Neural cell (in vitro differentiated cells): ENCODE data around the gene FAM210A. TPM values are rescaled to one million over a fixed set of nuclear protein-coding genes. Genes with fewer than 3 reads are reported as not detected.

ENCODE experiments used
- H2AFZ ChIP-seq: fragments of 200-600, 300-800 bp; sonication (generic), shearing (Covaris generic); 2 replicates; pipeline ENCODE4 v1.6.0; 2014; ENCODE audit warnings: low read depth, mild to moderate bottlenecking, antibody characterized with exemption, low read length, moderate library complexity
- H3F3A ChIP-seq: fragments of 200-600 bp; shearing (Covaris generic); 2 replicates; pipeline ENCODE4 v1.6.1; 2016; ENCODE audit warnings: mild to moderate bottlenecking, moderate library complexity, mixed read lengths, antibody characterized with exemption, low read length; ENCODE audit not compliant: insufficient read depth, poor library complexity, severe bottlenecking
- H3K27ac ChIP-seq: fragments of 200-600, 300-800 bp; sonication (generic), shearing (Covaris generic); 2 replicates; pipeline ENCODE4 v1.5.1; 2014; ENCODE audit warnings: mild to moderate bottlenecking, low read length, moderate library complexity
- H3K27me3 ChIP-seq: fragments of 300-800, 200-600 bp; sonication (generic), shearing (Covaris generic); 2 replicates; pipeline ENCODE4 v1.6.0; 2014; ENCODE audit warnings: mild to moderate bottlenecking, low read depth, low read length, moderate library complexity; ENCODE audit not compliant: insufficient read depth
- H3K36me3 ChIP-seq: fragments of 300-800, 200-600 bp; sonication (generic), shearing (Covaris generic); 2 replicates; pipeline ENCODE4 v1.5.1; 2014; ENCODE audit warnings: mild to moderate bottlenecking, antibody characterized with exemption, low read length, moderate library complexity; ENCODE audit not compliant: insufficient read depth
- H3K4me2 ChIP-seq: fragments of 300-800, 200-600 bp; sonication (generic), shearing (Covaris generic); 2 replicates; pipeline ENCODE4 v1.6.0; 2014; ENCODE audit warnings: mild to moderate bottlenecking, low read length
- H3K4me3 ChIP-seq: fragments of 300-800, 200-600 bp; sonication (generic), shearing (Covaris generic); 2 replicates; pipeline ENCODE4 v1.5.1; 2014; ENCODE audit warnings: mild to moderate bottlenecking, low read length, moderate library complexity
- H3K79me2 ChIP-seq: fragments of 200-600 bp; shearing (Covaris generic); replicated peaks from 2 replicates; pipeline ENCODE4 v1.6.0; 2014; ENCODE audit warnings: mild to moderate bottlenecking, low read length, moderate library complexity; ENCODE audit not compliant: insufficient read depth
- H3K9ac ChIP-seq: fragments of 300-800, 200-600 bp; sonication (generic), shearing (Covaris generic); 2 replicates; pipeline ENCODE4 v1.6.1; 2016; ENCODE audit warnings: mild to moderate bottlenecking, low read length, mixed read lengths
- H3K9me2 ChIP-seq: fragments of 200-600 bp; shearing (Covaris generic); 2 replicates; pipeline ENCODE4 v1.6.1; 2016; ENCODE audit warnings: mild to moderate bottlenecking, low read length, mixed read lengths; ENCODE audit not compliant: insufficient read depth
- H3K9me3 ChIP-seq: fragments of 200-600, 300-800 bp; sonication (generic), shearing (Covaris generic); 2 replicates; pipeline ENCODE4 v1.6.1; 2016; ENCODE audit warnings: mild to moderate bottlenecking, mixed run types, low read length, moderate library complexity, mixed read lengths
- H4K20me1 ChIP-seq: fragments of 200-600 bp; shearing (Covaris generic); 2 replicates; pipeline ENCODE4 v1.6.1; 2016; ENCODE audit warnings: mild to moderate bottlenecking, mixed run types; ENCODE audit not compliant: insufficient read depth
- EP300 ChIP-seq: fragments of 450-650 bp; conservative IDR thresholded peaks from 2 replicates; pipeline ENCODE4 v1.6.1; 2014; ENCODE audit warnings: antibody characterized with exemption, mild to moderate bottlenecking, moderate library complexity; ENCODE audit not compliant: poor library complexity, severe bottlenecking
- EZH2 ChIP-seq: fragments of 200-600, 300-800 bp; shearing (Covaris generic), sonication (generic); IDR thresholded peaks from 2 replicates; pipeline ENCODE4 v1.6.1; 2014; ENCODE audit warnings: antibody characterized with exemption, low read length, borderline replicate concordance, mild to moderate bottlenecking; ENCODE audit not compliant: insufficient read depth, poor library complexity, severe bottlenecking
- MXI1 ChIP-seq: fragments of 450-650 bp; conservative IDR thresholded peaks from 2 replicates; pipeline ENCODE4 v1.6.1; 2014; ENCODE audit warnings: antibody characterized with exemption, mild to moderate bottlenecking; ENCODE audit not compliant: poor library complexity, severe bottlenecking
- POLR2AphosphoS5 ChIP-seq: IDR thresholded peaks from 2 replicates; pipeline ENCODE4 v1.6.1; 2012
- RAD21 ChIP-seq: fragments of 450-650 bp; conservative IDR thresholded peaks from 2 replicates; pipeline ENCODE4 v1.6.1; 2014; ENCODE audit warnings: antibody characterized with exemption, mild to moderate bottlenecking, moderate library complexity
- SMC3 ChIP-seq: fragments of 450-650 bp; conservative IDR thresholded peaks from 2 replicates; pipeline ENCODE4 v1.6.1; 2014; ENCODE audit warnings: antibody characterized with exemption, mild to moderate bottlenecking, moderate library complexity; ENCODE audit not compliant: poor library complexity
- TAF1 ChIP-seq: IDR thresholded peaks from 2 replicates; pipeline ENCODE4 v1.6.1; 2012; ENCODE audit warnings: low read depth
- polyA plus RNA-seq: library from polyadenylated mRNA; depleted of rRNA; stranded (reverse); fragments of >200 nt; gene quantifications from 2 replicates; pipeline ENCODE4 v1.2.3, GENCODE V29; 2014
- TF ChIP-seq, protein P1 (sequence below): fragments of 450-650 bp; IDR thresholded peaks from 2 replicates; pipeline ENCODE4 v1.5.1; 2014; ENCODE audit warnings: antibody characterized with exemption, mild to moderate bottlenecking, moderate library complexity; ENCODE audit not compliant: poor library complexity, severe bottlenecking
- TF ChIP-seq, protein P2 (sequence below): IDR thresholded peaks from 2 replicates; pipeline ENCODE4 v1.6.1; 2012; ENCODE audit warnings: borderline replicate concordance

FAM210A gene
- polyA plus RNA-seq, 1 donor from 2014 or later = 11.5 TPM

GRCh38 chr18:13642440-13642827 lies 83.9 kb downstream of the FAM210A start:
- H3K9me2 ChIP-seq = no peaks in the 10 kb centered on the region
- no peaks in the 10 kb centered on the region for H3K36me3 ChIP-seq
- H3K27ac ChIP-seq = no peak overlapping the region
- no peaks in the 10 kb centered on the region for H3K9me3 ChIP-seq
- H3K4me3 ChIP-seq = no peak overlapping the region
- no peaks in the 10 kb centered on the region for H3F3A ChIP-seq
- H3K9ac ChIP-seq = no peak overlapping the region
- H2AFZ ChIP-seq = no peak overlapping the region
- H3K79me2 ChIP-seq = no peaks in the 10 kb centered on the region
- H3K4me2 ChIP-seq = no peak overlapping the region
- TF ChIP-seq, protein P1, sequence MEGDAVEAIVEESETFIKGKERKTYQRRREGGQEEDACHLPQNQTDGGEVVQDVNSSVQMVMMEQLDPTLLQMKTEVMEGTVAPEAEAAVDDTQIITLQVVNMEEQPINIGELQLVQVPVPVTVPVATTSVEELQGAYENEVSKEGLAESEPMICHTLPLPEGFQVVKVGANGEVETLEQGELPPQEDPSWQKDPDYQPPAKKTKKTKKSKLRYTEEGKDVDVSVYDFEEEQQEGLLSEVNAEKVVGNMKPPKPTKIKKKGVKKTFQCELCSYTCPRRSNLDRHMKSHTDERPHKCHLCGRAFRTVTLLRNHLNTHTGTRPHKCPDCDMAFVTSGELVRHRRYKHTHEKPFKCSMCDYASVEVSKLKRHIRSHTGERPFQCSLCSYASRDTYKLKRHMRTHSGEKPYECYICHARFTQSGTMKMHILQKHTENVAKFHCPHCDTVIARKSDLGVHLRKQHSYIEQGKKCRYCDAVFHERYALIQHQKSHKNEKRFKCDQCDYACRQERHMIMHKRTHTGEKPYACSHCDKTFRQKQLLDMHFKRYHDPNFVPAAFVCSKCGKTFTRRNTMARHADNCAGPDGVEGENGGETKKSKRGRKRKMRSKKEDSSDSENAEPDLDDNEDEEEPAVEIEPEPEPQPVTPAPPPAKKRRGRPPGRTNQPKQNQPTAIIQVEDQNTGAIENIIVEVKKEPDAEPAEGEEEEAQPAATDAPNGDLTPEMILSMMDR = no peak
- TF ChIP-seq, protein P2, sequence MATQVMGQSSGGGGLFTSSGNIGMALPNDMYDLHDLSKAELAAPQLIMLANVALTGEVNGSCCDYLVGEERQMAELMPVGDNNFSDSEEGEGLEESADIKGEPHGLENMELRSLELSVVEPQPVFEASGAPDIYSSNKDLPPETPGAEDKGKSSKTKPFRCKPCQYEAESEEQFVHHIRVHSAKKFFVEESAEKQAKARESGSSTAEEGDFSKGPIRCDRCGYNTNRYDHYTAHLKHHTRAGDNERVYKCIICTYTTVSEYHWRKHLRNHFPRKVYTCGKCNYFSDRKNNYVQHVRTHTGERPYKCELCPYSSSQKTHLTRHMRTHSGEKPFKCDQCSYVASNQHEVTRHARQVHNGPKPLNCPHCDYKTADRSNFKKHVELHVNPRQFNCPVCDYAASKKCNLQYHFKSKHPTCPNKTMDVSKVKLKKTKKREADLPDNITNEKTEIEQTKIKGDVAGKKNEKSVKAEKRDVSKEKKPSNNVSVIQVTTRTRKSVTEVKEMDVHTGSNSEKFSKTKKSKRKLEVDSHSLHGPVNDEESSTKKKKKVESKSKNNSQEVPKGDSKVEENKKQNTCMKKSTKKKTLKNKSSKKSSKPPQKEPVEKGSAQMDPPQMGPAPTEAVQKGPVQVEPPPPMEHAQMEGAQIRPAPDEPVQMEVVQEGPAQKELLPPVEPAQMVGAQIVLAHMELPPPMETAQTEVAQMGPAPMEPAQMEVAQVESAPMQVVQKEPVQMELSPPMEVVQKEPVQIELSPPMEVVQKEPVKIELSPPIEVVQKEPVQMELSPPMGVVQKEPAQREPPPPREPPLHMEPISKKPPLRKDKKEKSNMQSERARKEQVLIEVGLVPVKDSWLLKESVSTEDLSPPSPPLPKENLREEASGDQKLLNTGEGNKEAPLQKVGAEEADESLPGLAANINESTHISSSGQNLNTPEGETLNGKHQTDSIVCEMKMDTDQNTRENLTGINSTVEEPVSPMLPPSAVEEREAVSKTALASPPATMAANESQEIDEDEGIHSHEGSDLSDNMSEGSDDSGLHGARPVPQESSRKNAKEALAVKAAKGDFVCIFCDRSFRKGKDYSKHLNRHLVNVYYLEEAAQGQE = no peak
- TF ChIP-seq EP300 (no peak), POLR2AphosphoS5 (no peak), EZH2 (no peak), SMC3 (no peak), RAD21 (no peak)
- H3K27me3 ChIP-seq = no peaks in the 10 kb centered on the region
- no peaks in the 10 kb centered on the region for H4K20me1 ChIP-seq

DNA sequence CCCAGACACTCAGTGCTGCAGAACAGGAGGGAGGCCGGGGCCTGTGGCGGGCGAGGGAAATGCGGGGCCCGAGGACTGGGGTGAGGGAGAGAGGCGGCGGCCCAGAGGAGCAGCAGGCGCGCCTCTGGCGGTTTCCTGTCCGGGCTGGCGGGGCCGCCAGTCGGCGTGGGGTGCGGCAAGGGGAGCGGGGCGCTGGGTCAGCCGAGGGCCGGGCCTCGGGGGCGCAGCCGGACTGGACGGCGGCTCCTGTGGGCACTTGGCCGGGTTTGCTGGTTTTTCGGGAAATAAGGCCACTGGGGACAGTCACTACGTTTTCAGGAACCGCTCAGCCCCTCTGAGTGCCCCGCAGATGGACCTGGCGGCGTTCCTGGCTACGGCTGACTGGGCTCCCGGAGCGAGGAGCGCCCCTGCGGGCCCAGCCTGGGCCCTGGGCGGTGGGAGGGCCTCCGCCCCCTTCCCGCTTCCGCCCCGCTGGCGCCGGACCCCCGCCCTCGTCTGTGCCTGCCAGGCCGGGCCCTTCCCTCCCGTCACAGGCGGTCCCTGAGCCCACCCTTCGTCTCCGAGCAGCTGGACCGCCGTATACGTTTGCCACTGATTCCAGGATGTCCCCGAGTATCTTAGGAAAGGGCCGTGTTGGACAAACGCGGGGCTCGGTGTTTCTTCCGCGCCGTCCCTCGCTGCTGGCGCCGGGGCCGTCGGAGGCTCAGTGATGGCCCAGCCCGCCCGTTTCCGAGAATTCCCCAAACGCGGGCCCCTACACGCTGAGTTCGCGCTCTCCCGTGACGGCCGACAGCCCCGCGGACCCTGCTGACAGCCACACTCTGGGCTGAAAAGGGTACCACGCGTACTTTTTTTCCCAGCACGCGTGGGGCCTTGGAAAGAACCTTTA lies 84.6 kb downstream of the FAM210A start:
- Histone ChIP-seq H3K9me2 (no peaks in the 10 kb centered on the region), H3K4me3 (no peak overlapping the region), H3K4me2 (no peak overlapping the region), H2AFZ (no peak overlapping the region), H3K9me3 (no peaks in the 10 kb centered on the region), H3F3A (no peaks in the 10 kb centered on the region), H4K20me1 (no peaks in the 10 kb centered on the region), H3K27me3 (no peaks in the 10 kb centered on the region), H3K9ac (no peak overlapping the region), H3K27ac (no peak overlapping the region), H3K36me3 (no peaks in the 10 kb centered on the region), H3K79me2 (no peaks in the 10 kb centered on the region)
- no peak for TF ChIP-seq SMC3
- TF ChIP-seq, protein P1 = no peak
- no peak for TF ChIP-seq EZH2
- TF ChIP-seq EP300 = no peak
- TF ChIP-seq TAF1 = no peak
- no peak for TF ChIP-seq MXI1
- TF ChIP-seq POLR2AphosphoS5 = no peak
- TF ChIP-seq, protein P2 = no peak
- TF ChIP-seq RAD21 = no peak
